IPS-NIHi7 (cell line): Measurements from ENCODE around the gene MOAP1.
"Not testable (repeated sequence)": the region's sequence is repeated elsewhere in the genome, so short reads cannot be mapped to it uniquely, and the experiment has no call there.

Experiments used
- DNase-seq: peaks from one replicate; pipeline ENCODE4 v3.0.0; 2012; ENCODE audit warnings: mixed read lengths; ENCODE audit errors: extremely low spot score

Gene MOAP1

DNA sequence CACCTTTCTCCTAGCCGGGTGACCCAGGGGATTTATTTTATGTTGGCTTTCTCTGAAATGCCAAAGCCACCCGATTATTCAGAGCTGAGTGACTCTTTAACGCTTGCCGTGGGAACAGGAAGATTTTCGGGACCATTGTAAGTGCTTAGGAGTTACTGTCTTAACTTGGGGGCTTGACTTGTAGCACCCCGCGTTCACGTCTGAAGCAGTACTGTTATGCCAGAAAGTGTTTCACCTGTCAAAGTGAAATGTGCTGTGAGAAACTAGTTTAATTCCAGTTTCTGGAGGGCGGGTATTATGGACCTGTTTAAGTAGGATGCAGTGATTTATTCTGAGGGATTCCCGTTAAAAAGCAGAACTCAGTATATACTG, 638 bp upstream of the MOAP1 start:
- DNase-seq, result no peak

DNA sequence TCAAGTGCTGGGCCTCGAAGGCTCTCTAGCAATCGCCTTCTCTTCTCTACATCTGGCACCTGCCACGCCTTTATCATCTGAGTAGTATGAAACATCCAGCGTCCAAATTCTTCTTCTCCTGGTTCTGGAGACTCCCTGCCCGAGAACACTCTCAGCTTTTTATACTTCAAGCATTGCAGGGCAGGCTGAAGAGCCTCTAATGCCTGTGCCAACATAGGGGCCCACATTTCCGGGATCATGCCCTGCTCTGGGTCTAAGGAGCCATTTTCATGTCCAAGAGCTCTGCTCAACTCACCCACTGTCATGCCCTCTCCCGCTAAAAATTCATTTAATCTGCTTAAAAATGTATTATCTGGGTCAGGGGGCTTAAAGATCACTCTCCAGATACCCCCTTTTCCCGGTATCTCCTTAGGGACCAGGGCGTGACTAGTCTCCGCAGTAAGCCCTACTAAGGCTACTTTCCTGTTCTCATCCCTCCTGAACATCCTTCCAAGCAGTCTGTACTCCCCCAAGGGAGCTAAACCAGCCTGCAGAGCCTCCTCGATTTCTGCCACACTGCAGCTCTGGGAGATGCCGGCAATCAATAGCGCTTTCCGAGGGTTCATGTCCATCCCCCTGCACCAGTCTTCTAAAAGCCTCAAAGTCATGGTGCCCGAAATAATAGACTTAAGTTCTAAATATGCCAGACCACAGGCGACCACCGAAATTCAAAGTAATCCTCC, 940 bp downstream of the MOAP1 start:
- DNase-seq, result no peak

DNA sequence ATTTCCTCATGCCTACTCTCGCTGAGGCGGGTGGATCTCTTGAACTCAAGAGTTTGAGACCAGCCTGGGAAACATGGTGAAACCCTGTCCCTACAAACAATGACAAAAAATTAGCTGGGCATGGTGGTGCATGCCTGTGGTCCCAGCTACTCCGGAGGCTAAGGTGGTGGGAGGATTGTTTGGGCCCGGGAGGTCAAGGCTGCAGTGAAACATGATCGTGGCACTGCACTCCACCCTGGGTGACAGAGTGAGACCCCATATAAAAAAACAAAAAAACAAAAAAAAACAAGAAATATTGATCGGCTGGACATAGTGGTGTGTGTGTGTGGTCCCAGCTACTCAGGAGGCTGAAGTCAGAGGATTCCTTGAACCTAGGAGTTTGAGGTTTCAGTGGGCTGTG, 9.2 kb downstream of the MOAP1 start:
- DNase-seq, result no peak

DNA sequence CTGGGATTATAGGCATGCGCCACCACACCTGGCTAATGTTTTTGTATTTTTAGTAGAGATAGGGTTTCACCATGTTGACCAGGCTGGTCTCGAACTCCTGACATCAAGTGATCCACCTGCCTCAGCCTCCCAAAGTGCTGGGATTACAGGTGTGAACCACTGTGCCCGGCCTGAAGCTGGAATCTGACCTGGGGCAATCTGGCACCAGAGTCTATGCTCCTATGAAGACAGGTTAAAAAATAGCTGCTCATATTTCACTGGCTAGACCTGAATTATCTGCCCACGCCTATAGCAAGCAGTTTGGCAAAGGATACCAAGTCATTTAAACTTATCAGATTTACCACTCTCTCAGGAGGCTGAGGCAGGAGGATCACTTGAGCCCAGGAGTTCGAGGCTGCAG, 10.0 kb downstream of the MOAP1 start:
- not testable (repeated sequence) for DNase-seq

GRCh38 chr14:93173943-93174395, 10.7 kb downstream of the MOAP1 start:
- DNase-seq, result no peak

DNA sequence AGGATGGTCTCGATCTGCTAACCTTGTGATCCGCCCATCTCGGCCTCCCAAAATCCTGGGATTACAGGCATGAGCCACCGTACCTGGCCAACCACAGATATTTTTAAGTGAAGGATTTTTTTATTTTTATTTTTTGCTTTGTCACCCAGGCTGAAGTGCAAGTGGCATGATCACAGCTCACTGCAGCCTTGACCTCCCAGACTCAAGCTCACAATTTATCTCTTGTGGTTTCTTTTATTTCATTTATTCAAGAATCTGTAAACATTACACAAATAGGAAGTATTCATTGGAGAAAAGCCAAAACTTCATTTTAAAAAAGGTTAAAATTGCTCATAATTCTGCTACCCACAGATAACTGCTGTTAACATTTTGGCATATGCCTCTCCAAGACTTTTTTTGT, 13.3 kb downstream of the MOAP1 start:
- no peak for DNase-seq

GRCh38 chr14:93170141-93170540, 14.6 kb downstream of the MOAP1 start:
- DNase-seq, result not testable (repeated sequence)

- not testable (repeated sequence) for DNase-seq
Observed at GRCh38 chr14:93169619-93170018, 15.1 kb downstream of the MOAP1 start.

- DNase-seq, result not testable (repeated sequence)
Observed at GRCh38 chr14:93168610-93169009, 16.1 kb downstream of the MOAP1 start.

GRCh38 chr14:93165271-93166265, 19.1 kb downstream of the MOAP1 start:
- not testable (repeated sequence) for DNase-seq

- DNase-seq, result no peak
Observed at GRCh38 chr14:93163564-93163963, 21.1 kb downstream of the MOAP1 start.

GRCh38 chr14:93161411-93161940, 23.2 kb downstream of the MOAP1 start:
- DNase-seq, result no peak

- DNase-seq, result peak; percentile 60
Observed at GRCh38 chr14:93160353-93160801, 24.3 kb downstream of the MOAP1 start.

GRCh38 chr14:93159625-93160352, 24.9 kb downstream of the MOAP1 start:
- DNase-seq, result not testable (repeated sequence)

- DNase-seq, result not testable (repeated sequence)
Observed at GRCh38 chr14:93158349-93158748, 26.3 kb downstream of the MOAP1 start.

GRCh38 chr14:93156693-93157369, 27.9 kb downstream of the MOAP1 start:
- no peak for DNase-seq

DNA sequence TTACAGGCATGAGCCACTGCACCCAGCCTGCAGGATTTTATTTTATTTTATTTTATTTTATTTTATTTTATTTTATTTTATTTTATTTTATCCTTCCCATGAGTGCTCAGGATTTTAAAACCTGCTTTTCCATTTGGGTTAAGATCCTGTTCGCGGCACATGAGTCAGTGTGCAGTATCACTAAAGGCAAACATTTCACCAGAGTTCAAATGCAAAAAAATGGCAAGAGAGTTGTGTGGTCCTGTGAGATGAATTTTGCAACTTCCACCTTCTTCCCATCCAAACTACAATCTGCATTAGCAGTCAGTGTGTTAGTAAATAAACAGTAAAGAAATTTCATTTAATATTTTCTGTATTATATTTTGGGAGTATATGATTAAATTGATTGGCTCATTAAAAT, 29.0 kb downstream of the MOAP1 start:
- no peak for DNase-seq

DNA sequence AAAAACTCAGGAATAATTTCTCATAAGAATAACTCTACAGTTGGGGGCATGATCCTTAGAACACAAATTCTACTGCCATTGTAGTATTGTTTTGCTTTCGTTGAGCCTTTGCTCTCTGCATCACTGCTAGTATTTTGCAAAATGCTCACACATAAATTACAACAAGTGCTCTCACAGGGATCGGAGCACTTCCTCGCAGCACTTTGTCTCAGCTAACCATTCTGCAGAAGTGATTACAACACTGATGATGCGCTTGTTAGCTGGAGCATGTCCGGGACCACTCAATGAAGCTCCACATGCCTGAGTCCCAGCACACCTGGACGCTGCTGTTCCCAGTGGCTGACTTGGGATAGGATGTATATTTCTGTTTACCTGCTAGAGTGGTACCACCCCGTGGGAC, 31.6 kb downstream of the MOAP1 start:
- DNase-seq, result no peak

GRCh38 chr14:93150227-93151208, 34.2 kb downstream of the MOAP1 start:
- no peak for DNase-seq

DNA sequence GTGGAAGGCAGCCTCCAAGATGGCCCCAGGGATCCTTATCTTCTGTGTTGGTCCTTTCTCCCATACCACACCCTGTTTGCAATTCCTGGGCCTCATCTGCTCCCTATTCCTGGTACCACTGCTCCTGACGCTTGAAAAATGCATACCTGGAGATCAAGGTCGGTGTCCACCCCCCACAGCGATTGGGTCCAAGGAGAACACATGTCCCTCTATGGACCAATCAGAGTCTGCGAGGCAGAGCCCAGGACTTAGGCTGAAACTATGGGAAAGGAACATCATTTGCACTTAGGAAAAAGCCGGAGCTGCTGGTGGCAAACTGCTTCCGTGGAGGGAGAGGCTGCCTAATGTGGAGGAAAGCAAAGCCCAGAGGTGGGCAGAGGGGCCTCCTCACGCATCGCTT, 35.7 kb downstream of the MOAP1 start:
- DNase-seq, result no peak
